WTC11 (cell line): ENCODE measurements around the gene NEK5. TPM values are rescaled to one million over a fixed set of nuclear protein-coding genes. Genes with fewer than 3 reads are reported as not detected.

Experiments
- ERG ChIP-seq: fragments of 250-450 bp; sonication (Bioruptor Pico); IDR thresholded peaks from 2 replicates; pipeline ENCODE4 v1.8.0; 2021; ENCODE audit warnings: mild to moderate bottlenecking
- GRHL2 ChIP-seq: fragments of 250-450 bp; sonication (Bioruptor Pico); IDR thresholded peaks from 2 replicates; pipeline ENCODE4 v1.8.0; 2022; ENCODE audit warnings: mild to moderate bottlenecking, moderate library complexity; ENCODE audit not compliant: insufficient replicate concordance, severe bottlenecking
- KAT7 ChIP-seq: sonication (generic); formaldehyde crosslinking; IDR thresholded peaks from 2 replicates; pipeline ENCODE4 v1.8.1; 2023; ENCODE audit warnings: missing genetic modification reagents, mild to moderate bottlenecking, borderline replicate concordance
- MAX ChIP-seq: sonication (generic); formaldehyde crosslinking; IDR thresholded peaks from 2 replicates; pipeline ENCODE4 v1.8.0; 2022; ENCODE audit warnings: mild to moderate bottlenecking, missing genetic modification reagents
- OVOL2 ChIP-seq: fragments of 250-450 bp; sonication (Bioruptor Pico); IDR thresholded peaks from 2 replicates; pipeline ENCODE4 v1.9.0; 2021; ENCODE audit warnings: mild to moderate bottlenecking, borderline replicate concordance
- PRRX2 ChIP-seq: fragments of 250-450 bp; sonication (Bioruptor Pico); IDR thresholded peaks from 2 replicates; pipeline ENCODE4 v1.8.0; 2021; ENCODE audit warnings: mild to moderate bottlenecking
- SP1 ChIP-seq: sonication (generic); formaldehyde crosslinking; conservative IDR thresholded peaks from 2 replicates; pipeline ENCODE4 v1.8.1; 2022; ENCODE audit warnings: missing genetic modification reagents
- ZNF263 ChIP-seq: sonication (generic); formaldehyde crosslinking; IDR thresholded peaks from 2 replicates; pipeline ENCODE4 v1.8.1; 2022; ENCODE audit warnings: low read depth, mild to moderate bottlenecking, moderate library complexity, missing genetic modification reagents
- ZNF317 ChIP-seq: sonication (generic); formaldehyde crosslinking; IDR thresholded peaks from 2 replicates; pipeline ENCODE4 v1.8.1; 2023; ENCODE audit warnings: low read depth, mild to moderate bottlenecking, moderate library complexity, missing genetic modification reagents, borderline replicate concordance
- total RNA-seq: library from RNA; stranded (reverse); gene quantifications from 3 replicates; pipeline ENCODE4 v1.2.3, GENCODE V29; 2021
- TF ChIP-seq, protein P1 (sequence below): sonication (generic); formaldehyde crosslinking; IDR thresholded peaks from 2 replicates; pipeline ENCODE4 v1.8.0; 2022; ENCODE audit warnings: missing genetic modification reagents
- TF ChIP-seq, protein P2 (sequence below): fragments of 250-450 bp; sonication (Bioruptor Pico); IDR thresholded peaks from 2 replicates; pipeline ENCODE4 v1.9.0; 2021; ENCODE audit warnings: mild to moderate bottlenecking, borderline replicate concordance
- TF ChIP-seq, protein P3 (sequence below): sonication (generic); formaldehyde crosslinking; IDR thresholded peaks from 2 replicates; pipeline ENCODE4 v1.8.0; 2023; ENCODE audit warnings: missing genetic modification reagents, mild to moderate bottlenecking, borderline replicate concordance
- TF ChIP-seq, protein P4 (sequence below): fragments of 200-600 bp; IDR thresholded peaks from 2 replicates; pipeline ENCODE4 v1.8.0; 2022; ENCODE audit warnings: antibody characterized with exemption
- TF ChIP-seq, protein P5 (sequence below): sonication (generic); formaldehyde crosslinking; conservative IDR thresholded peaks from 2 replicates; pipeline ENCODE4 v1.8.1; 2023; ENCODE audit warnings: mild to moderate bottlenecking, low read depth, missing genetic modification reagents, moderate library complexity
- TF ChIP-seq, protein P6 (sequence below): sonication (generic); formaldehyde crosslinking; IDR thresholded peaks from 2 replicates; pipeline ENCODE4 v1.8.1; 2022; ENCODE audit warnings: mild to moderate bottlenecking, moderate library complexity, missing genetic modification reagents

NEK5 gene
- total RNA-seq, 1 experiment from 2014 or later = 0.55 TPM

DNA sequence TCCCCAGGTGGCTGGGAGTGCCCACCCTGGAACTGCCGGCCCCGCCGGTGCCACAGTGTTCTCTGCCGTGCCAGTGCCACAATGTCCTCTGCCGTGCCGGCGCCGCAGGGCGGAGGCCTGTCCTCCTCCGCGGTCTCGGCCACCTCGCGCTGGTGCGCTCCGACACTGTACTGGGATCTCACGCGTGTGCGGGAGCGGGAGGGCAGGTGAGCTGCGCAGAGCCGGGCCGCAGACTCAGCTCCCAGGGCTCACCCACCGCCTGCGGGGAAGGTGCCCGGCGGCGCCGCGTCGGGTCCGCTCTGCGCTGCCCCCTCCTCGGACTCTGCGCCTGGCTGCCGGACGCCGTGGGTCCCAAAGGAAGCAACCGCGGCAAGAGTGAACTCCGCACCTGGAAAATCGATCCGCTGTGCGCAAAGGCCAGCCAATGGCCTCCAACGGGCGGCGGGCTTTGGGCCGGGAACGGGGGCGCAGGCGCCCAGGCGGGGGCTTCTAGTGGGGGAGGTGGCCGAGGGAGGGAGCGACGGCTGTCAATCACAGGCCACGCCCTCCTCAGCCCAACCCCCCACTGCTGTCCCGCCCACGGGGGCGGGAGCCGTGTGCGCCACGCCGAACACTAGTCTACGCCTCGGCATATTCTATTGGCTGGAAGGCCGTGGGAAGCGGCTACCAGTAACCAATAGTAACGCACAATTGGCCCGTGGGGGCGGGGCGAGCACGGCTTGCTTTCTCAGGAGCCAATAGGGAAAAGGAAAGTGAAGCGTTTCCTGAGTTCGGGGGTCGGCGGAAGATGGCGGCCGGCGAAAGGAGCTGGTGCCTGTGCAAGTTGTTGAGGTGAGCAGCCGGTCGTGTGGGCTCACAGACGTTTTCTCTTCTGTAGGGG is 117.0 kb downstream of the NEK5 start, which contains the start of gene ALG11 (continued):
- TF ChIP-seq PRRX2 (CRISPR knock-in tag) (no peak), ZNF317 (CRISPR knock-in tag) (0 out of 2 replicates have a peak, but pooled peaks have one; percentile 35), OVOL2 (CRISPR knock-in tag) (no peak), GRHL2 (CRISPR knock-in tag) (no peak), KAT7 (CRISPR knock-in tag) (no peak; the same call in 1 of the 2 replicates), MAX (CRISPR knock-in tag) (peak; percentile 17; the same call in 1 of the 2 replicates), SP1 (CRISPR knock-in tag) (peak; percentile 99), ERG (CRISPR knock-in tag) (0 out of 2 replicates have a peak, but pooled peaks have one; percentile 44), ZNF263 (no peak)
- TF ChIP-seq, protein P1, sequence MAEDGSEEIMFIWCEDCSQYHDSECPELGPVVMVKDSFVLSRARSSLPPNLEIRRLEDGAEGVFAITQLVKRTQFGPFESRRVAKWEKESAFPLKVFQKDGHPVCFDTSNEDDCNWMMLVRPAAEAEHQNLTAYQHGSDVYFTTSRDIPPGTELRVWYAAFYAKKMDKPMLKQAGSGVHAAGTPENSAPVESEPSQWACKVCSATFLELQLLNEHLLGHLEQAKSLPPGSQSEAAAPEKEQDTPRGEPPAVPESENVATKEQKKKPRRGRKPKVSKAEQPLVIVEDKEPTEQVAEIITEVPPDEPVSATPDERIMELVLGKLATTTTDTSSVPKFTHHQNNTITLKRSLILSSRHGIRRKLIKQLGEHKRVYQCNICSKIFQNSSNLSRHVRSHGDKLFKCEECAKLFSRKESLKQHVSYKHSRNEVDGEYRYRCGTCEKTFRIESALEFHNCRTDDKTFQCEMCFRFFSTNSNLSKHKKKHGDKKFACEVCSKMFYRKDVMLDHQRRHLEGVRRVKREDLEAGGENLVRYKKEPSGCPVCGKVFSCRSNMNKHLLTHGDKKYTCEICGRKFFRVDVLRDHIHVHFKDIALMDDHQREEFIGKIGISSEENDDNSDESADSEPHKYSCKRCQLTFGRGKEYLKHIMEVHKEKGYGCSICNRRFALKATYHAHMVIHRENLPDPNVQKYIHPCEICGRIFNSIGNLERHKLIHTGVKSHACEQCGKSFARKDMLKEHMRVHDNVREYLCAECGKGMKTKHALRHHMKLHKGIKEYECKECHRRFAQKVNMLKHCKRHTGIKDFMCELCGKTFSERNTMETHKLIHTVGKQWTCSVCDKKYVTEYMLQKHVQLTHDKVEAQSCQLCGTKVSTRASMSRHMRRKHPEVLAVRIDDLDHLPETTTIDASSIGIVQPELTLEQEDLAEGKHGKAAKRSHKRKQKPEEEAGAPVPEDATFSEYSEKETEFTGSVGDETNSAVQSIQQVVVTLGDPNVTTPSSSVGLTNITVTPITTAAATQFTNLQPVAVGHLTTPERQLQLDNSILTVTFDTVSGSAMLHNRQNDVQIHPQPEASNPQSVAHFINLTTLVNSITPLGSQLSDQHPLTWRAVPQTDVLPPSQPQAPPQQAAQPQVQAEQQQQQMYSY (CRISPR knock-in tag) = peak; percentile 30; the same call in 1 of the 2 replicates
- TF ChIP-seq, protein P2, sequence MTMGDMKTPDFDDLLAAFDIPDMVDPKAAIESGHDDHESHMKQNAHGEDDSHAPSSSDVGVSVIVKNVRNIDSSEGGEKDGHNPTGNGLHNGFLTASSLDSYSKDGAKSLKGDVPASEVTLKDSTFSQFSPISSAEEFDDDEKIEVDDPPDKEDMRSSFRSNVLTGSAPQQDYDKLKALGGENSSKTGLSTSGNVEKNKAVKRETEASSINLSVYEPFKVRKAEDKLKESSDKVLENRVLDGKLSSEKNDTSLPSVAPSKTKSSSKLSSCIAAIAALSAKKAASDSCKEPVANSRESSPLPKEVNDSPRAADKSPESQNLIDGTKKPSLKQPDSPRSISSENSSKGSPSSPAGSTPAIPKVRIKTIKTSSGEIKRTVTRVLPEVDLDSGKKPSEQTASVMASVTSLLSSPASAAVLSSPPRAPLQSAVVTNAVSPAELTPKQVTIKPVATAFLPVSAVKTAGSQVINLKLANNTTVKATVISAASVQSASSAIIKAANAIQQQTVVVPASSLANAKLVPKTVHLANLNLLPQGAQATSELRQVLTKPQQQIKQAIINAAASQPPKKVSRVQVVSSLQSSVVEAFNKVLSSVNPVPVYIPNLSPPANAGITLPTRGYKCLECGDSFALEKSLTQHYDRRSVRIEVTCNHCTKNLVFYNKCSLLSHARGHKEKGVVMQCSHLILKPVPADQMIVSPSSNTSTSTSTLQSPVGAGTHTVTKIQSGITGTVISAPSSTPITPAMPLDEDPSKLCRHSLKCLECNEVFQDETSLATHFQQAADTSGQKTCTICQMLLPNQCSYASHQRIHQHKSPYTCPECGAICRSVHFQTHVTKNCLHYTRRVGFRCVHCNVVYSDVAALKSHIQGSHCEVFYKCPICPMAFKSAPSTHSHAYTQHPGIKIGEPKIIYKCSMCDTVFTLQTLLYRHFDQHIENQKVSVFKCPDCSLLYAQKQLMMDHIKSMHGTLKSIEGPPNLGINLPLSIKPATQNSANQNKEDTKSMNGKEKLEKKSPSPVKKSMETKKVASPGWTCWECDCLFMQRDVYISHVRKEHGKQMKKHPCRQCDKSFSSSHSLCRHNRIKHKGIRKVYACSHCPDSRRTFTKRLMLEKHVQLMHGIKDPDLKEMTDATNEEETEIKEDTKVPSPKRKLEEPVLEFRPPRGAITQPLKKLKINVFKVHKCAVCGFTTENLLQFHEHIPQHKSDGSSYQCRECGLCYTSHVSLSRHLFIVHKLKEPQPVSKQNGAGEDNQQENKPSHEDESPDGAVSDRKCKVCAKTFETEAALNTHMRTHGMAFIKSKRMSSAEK = no peak
- TF ChIP-seq, protein P3, sequence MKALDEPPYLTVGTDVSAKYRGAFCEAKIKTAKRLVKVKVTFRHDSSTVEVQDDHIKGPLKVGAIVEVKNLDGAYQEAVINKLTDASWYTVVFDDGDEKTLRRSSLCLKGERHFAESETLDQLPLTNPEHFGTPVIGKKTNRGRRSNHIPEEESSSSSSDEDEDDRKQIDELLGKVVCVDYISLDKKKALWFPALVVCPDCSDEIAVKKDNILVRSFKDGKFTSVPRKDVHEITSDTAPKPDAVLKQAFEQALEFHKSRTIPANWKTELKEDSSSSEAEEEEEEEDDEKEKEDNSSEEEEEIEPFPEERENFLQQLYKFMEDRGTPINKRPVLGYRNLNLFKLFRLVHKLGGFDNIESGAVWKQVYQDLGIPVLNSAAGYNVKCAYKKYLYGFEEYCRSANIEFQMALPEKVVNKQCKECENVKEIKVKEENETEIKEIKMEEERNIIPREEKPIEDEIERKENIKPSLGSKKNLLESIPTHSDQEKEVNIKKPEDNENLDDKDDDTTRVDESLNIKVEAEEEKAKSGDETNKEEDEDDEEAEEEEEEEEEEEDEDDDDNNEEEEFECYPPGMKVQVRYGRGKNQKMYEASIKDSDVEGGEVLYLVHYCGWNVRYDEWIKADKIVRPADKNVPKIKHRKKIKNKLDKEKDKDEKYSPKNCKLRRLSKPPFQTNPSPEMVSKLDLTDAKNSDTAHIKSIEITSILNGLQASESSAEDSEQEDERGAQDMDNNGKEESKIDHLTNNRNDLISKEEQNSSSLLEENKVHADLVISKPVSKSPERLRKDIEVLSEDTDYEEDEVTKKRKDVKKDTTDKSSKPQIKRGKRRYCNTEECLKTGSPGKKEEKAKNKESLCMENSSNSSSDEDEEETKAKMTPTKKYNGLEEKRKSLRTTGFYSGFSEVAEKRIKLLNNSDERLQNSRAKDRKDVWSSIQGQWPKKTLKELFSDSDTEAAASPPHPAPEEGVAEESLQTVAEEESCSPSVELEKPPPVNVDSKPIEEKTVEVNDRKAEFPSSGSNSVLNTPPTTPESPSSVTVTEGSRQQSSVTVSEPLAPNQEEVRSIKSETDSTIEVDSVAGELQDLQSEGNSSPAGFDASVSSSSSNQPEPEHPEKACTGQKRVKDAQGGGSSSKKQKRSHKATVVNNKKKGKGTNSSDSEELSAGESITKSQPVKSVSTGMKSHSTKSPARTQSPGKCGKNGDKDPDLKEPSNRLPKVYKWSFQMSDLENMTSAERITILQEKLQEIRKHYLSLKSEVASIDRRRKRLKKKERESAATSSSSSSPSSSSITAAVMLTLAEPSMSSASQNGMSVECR (CRISPR knock-in tag) = no peak
- TF ChIP-seq, protein P4, sequence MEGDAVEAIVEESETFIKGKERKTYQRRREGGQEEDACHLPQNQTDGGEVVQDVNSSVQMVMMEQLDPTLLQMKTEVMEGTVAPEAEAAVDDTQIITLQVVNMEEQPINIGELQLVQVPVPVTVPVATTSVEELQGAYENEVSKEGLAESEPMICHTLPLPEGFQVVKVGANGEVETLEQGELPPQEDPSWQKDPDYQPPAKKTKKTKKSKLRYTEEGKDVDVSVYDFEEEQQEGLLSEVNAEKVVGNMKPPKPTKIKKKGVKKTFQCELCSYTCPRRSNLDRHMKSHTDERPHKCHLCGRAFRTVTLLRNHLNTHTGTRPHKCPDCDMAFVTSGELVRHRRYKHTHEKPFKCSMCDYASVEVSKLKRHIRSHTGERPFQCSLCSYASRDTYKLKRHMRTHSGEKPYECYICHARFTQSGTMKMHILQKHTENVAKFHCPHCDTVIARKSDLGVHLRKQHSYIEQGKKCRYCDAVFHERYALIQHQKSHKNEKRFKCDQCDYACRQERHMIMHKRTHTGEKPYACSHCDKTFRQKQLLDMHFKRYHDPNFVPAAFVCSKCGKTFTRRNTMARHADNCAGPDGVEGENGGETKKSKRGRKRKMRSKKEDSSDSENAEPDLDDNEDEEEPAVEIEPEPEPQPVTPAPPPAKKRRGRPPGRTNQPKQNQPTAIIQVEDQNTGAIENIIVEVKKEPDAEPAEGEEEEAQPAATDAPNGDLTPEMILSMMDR = no peak
- TF ChIP-seq, protein P5, sequence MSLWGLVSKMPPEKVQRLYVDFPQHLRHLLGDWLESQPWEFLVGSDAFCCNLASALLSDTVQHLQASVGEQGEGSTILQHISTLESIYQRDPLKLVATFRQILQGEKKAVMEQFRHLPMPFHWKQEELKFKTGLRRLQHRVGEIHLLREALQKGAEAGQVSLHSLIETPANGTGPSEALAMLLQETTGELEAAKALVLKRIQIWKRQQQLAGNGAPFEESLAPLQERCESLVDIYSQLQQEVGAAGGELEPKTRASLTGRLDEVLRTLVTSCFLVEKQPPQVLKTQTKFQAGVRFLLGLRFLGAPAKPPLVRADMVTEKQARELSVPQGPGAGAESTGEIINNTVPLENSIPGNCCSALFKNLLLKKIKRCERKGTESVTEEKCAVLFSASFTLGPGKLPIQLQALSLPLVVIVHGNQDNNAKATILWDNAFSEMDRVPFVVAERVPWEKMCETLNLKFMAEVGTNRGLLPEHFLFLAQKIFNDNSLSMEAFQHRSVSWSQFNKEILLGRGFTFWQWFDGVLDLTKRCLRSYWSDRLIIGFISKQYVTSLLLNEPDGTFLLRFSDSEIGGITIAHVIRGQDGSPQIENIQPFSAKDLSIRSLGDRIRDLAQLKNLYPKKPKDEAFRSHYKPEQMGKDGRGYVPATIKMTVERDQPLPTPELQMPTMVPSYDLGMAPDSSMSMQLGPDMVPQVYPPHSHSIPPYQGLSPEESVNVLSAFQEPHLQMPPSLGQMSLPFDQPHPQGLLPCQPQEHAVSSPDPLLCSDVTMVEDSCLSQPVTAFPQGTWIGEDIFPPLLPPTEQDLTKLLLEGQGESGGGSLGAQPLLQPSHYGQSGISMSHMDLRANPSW (CRISPR knock-in tag) = 0 out of 2 replicates have a peak, but pooled peaks have one; percentile 39
- TF ChIP-seq, protein P6, sequence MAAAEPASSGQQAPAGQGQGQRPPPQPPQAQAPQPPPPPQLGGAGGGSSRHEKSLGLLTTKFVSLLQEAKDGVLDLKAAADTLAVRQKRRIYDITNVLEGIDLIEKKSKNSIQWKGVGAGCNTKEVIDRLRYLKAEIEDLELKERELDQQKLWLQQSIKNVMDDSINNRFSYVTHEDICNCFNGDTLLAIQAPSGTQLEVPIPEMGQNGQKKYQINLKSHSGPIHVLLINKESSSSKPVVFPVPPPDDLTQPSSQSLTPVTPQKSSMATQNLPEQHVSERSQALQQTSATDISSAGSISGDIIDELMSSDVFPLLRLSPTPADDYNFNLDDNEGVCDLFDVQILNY = no peak; the same call in 1 of the 2 replicates
